Measurements from ENCODE around the gene NOX3. TPM values are rescaled to one million over a fixed set of nuclear protein-coding genes. Genes with fewer than 3 reads are reported as not detected.

Gene NOX3
- total and polyA plus RNA-seq, 2 of the 8 experiments (the other 6 are each of a cell fraction or from before 2014, with no cell fraction given) = not detected

DNA sequence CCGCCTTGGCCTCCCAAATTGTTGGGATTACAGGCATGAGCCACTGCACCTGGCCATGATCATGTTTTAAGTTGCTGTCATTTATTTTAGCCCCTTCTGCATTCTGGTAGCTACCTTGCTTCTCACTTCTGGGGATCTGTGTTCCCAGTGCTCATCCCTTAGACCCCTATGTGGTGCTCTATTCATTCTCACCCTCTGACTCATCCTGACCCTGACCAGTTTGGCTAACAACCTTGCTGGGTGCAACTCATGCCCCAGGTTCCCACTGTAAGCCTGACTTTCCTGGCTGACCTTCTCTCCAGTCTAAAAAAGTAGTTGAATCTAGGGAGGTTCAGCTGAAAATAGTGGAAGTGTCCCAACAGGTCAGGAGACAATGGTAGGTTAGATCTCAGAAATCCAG lies 47.4 kb downstream of the NOX3 start:
- H3K4me1 ChIP-seq (replicated peaks in 1 of 4; ENCODE audit: control insufficient read depth in 3 of 4, insufficient read depth in 4 of 4, low read length in 3 of 4) = no peaks in the 10 kb centered on the region; a peak in 1 of 7 replicates
- H3K23ac ChIP-seq (ENCODE audit: insufficient read length) = no peak overlapping the region
- H3K56ac ChIP-seq (replicated peaks; ENCODE audit: insufficient read length, low read depth, low read length) = no peak overlapping the region
- H2BK20ac ChIP-seq (ENCODE audit: low read length) = no peak overlapping the region
- H2AK5ac ChIP-seq (ENCODE audit: low read depth, low read length) = no peak overlapping the region
- H3K4me3 ChIP-seq (ENCODE audit: extremely low read depth in 1 of 4, insufficient read depth in 2 of 4, low read depth in 3 of 4, low read length in 4 of 4) = no peak overlapping the region
- no peak overlapping the region for H3K27ac ChIP-seq (ENCODE audit: low read depth, low read length)
- H2AFZ ChIP-seq (ENCODE audit: low read length) = no peak overlapping the region
- H4K8ac ChIP-seq (ENCODE audit: extremely low read depth, insufficient read depth, low read length) = no peak overlapping the region
- H2BK15ac ChIP-seq (ENCODE audit: low read length) = no peak overlapping the region
- H3K14ac ChIP-seq (ENCODE audit: insufficient read length) = no peak overlapping the region
- ChIA-PET POLR2A (ENCODE audit: partially characterized antibody) (no interaction called here), CTCF (ENCODE audit: partially characterized antibody) (interaction anchor here (0.6 to 7.5 kb wide), 22 partner anchors 9 to 710 kb away, joined by 3 to 64 read pairs (median 4); no protein-coding TSS in a partner anchor)
- H3K4ac ChIP-seq (replicated peaks; ENCODE audit: insufficient read length, low read depth, low read length) = no peak overlapping the region
- FAIRE-seq = no peak
- TF ChIP-seq POU5F1 (IDR thresholded peaks at IDR 0.05; ENCODE audit: low read depth, low read length) = no peak
- TF ChIP-seq RNF2 (IDR thresholded peaks at IDR 0.05; ENCODE audit: borderline replicate concordance, low read depth, low read length, missing control alignments, poor library complexity, severe bottlenecking) = no peak
- TF ChIP-seq GABPA (IDR thresholded peaks at IDR 0.05; ENCODE audit: borderline replicate concordance, insufficient read depth, low read length) = no peak
- TF ChIP-seq POLR2AphosphoS5 (IDR thresholded peaks at IDR 0.05; ENCODE audit: low read depth, low read length) = no peak
- TF ChIP-seq, protein P1, sequence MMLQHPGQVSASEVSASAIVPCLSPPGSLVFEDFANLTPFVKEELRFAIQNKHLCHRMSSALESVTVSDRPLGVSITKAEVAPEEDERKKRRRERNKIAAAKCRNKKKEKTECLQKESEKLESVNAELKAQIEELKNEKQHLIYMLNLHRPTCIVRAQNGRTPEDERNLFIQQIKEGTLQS (IDR thresholded peaks at IDR 0.05; ENCODE audit: insufficient read depth, low read depth, low read length) = no peak
- TF ChIP-seq KDM1A (IDR thresholded peaks at IDR 0.05; ENCODE audit: borderline replicate concordance, low read length) = no peak
- no peak for TF ChIP-seq SIN3A (conservative IDR thresholded peaks at IDR 0.05 in 1 of 2, IDR thresholded peaks at IDR 0.05 in 1 of 2; ENCODE audit: low read depth in 1 of 2, low read length in 2 of 2)
- H4K20me1 ChIP-seq (replicated peaks in 1 of 2; ENCODE audit: control insufficient read depth in 1 of 2, insufficient read depth in 2 of 2, low read length in 2 of 2) = no peaks in the 10 kb centered on the region
- no peaks in the 10 kb centered on the region for H3K79me1 ChIP-seq (ENCODE audit: low read depth, low read length)
- no peaks in the 10 kb centered on the region for H3K36me3 ChIP-seq (ENCODE audit: control insufficient read depth in 2 of 4, insufficient read depth in 4 of 4, low read length in 3 of 4)
- H4K5ac ChIP-seq (ENCODE audit: insufficient read length, low read depth, low read length) = no peak overlapping the region
- no peak overlapping the region for H2BK12ac ChIP-seq (ENCODE audit: low read depth, low read length)
- no peak overlapping the region for H3K18ac ChIP-seq (ENCODE audit: extremely low read depth, low read length)
- WGBS, 2 experiments (ENCODE audit: extremely low coverage in 1 of 2, insufficient coverage in 1 of 2, insufficient read length in 1 of 2, insufficient replicate concordance in 2 of 2, low coverage in 1 of 2, low lambda C conversion rate in 2 of 2, missing lambda C conversion rate in 1 of 2) = 86% methylated on average over 1 of the region's 1 CpG; no CpG with 5 or more reads in 1 of the 2 experiments
- no peaks in the 10 kb centered on the region for H3K79me2 ChIP-seq (ENCODE audit: control insufficient read depth in 1 of 2, insufficient read depth in 2 of 2, low read length in 2 of 2)
- H3K9ac ChIP-seq (replicated peaks in 1 of 4; ENCODE audit: extremely low read depth in 1 of 4, low read depth in 3 of 4, low read length in 3 of 4) = no peak overlapping the region
- no peaks in the 10 kb centered on the region for H3K9me3 ChIP-seq (ENCODE audit: insufficient read depth in 2 of 2, low read depth in 1 of 2, low read length in 1 of 2)
- DNase-seq (ENCODE audit: low read depth in 1 of 2, low spot score in 2 of 2) = no peak
- no peaks in the 10 kb centered on the region for H3K23me2 ChIP-seq (ENCODE audit: low read depth, low read length)
- no peak overlapping the region for H2BK5ac ChIP-seq (ENCODE audit: low read depth, low read length)
- H2BK120ac ChIP-seq (replicated peaks; ENCODE audit: low read depth, low read length) = no peak overlapping the region
- no peaks in the 10 kb centered on the region; a peak in 1 of 7 replicates for H3K27me3 ChIP-seq (replicated peaks in 1 of 4; ENCODE audit: control insufficient read depth in 3 of 4, extremely low read depth in 1 of 4, insufficient read depth in 3 of 4, low read length in 3 of 4)
- no peak overlapping the region for H3K4me2 ChIP-seq (ENCODE audit: insufficient read depth in 1 of 2, low read depth in 2 of 2, low read length in 2 of 2)
- H4K91ac ChIP-seq (replicated peaks; ENCODE audit: insufficient read length, low read length) = no peak overlapping the region
